Glutamatergic neuron (in vitro differentiated cells): ENCODE measurements around the gene PTPRM. TPM values are rescaled to one million over a fixed set of nuclear protein-coding genes. Genes with fewer than 3 reads are reported as not detected.

Experiments used
- DNase-seq: peaks from one replicate; pipeline ENCODE4 v3.0.0; 2022
- H3K27ac Mint-ChIP-seq: one replicate; pipeline ENCODE4 v1.8.0; 2020; ENCODE audit warnings: mild to moderate bottlenecking, mixed read lengths, inconsistent platforms; ENCODE audit not compliant: unreplicated experiment
- H3K27me3 Mint-ChIP-seq: one replicate; pipeline ENCODE4 v1.8.0; 2020; ENCODE audit warnings: mild to moderate bottlenecking, moderate library complexity, mixed read lengths, inconsistent platforms; ENCODE audit not compliant: unreplicated experiment
- H3K36me3 Mint-ChIP-seq: one replicate; pipeline ENCODE4 v1.8.0; 2020; ENCODE audit warnings: mild to moderate bottlenecking, mixed read lengths, inconsistent platforms; ENCODE audit not compliant: unreplicated experiment
- H3K4me1 Mint-ChIP-seq: one replicate; pipeline ENCODE4 v1.8.0; 2020; ENCODE audit warnings: mild to moderate bottlenecking, low read depth, mixed read lengths, inconsistent platforms; ENCODE audit not compliant: unreplicated experiment
- H3K4me3 Mint-ChIP-seq: one replicate; pipeline ENCODE4 v1.8.0; 2020; ENCODE audit warnings: mild to moderate bottlenecking, mixed read lengths, inconsistent platforms; ENCODE audit not compliant: unreplicated experiment
- H3K9me3 Mint-ChIP-seq: one replicate; pipeline ENCODE4 v1.8.0; 2020; ENCODE audit warnings: mild to moderate bottlenecking, moderate library complexity, mixed read lengths, inconsistent platforms; ENCODE audit not compliant: unreplicated experiment
- CTCF ChIP-seq: fragments of 200-600 bp; sonication (generic); IDR thresholded peaks from one replicate; pipeline ENCODE4 v1.5.0; 2021; ENCODE audit not compliant: partially characterized antibody, unreplicated experiment
- total RNA-seq: library from RNA; stranded (reverse); fragmentation: NEBNext Ultra II Directional; extraction: Animal tissue kit (Norgen Biotek cat#: 25700); gene quantifications from one replicate; pipeline ENCODE4 v1.2.1, GENCODE V29; 2021; ENCODE audit not compliant: unreplicated experiment

Gene PTPRM
- total RNA-seq, 1 donor from 2014 or later, result 23.9 TPM

GRCh38 chr18:7671105-7671504 lies 104.0 kb downstream of the PTPRM start:
- H3K4me1 Mint-ChIP-seq, result peaks cover 20% of the 10 kb centered on the region
- no peak for DNase-seq
- no peak for TF ChIP-seq CTCF
- no peak overlapping the region for H3K27ac Mint-ChIP-seq
- H3K36me3 Mint-ChIP-seq, result no peaks in the 10 kb centered on the region
- no peaks in the 10 kb centered on the region for H3K9me3 Mint-ChIP-seq
- peaks cover 3% of the 10 kb centered on the region for H3K27me3 Mint-ChIP-seq
- H3K4me3 Mint-ChIP-seq, result no peak overlapping the region

DNA sequence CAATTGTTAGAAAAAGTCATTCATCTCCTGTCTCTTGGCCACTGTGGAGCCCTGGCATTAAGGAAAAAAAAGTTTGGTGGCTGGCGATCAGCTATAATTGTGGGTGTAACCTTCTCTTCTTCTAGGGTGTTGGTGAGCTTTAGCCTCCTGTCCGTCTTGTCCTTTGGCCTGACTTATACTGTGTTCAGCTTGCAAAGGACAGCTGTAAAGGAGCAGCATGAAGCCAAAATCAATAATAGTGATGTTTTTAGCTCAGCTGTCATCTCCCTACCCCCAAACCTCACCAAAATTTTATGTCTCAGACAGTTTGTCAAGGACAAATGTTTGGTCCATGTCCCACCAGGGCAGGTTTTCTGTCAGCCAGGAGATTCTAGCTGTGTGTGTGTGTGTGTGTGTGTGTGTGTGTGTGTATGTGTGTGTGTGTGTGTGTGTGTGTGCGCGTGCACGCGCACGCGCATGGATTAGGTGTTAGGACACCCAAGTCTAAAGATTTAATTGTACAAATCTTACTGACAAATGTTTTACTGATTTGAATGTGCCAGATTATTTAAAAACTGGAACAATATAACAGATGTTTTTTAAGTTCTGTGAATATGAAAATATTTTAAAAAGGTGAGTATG lies 109.2 kb downstream of the PTPRM start:
- Mint-ChIP-seq H3K4me3 (peak overlapping the region; percentile 17), H3K9me3 (peaks cover 2% of the 10 kb centered on the region), H3K27me3 (peaks cover 3% of the 10 kb centered on the region), H3K36me3 (no peaks in the 10 kb centered on the region), H3K4me1 (peaks cover 12% of the 10 kb centered on the region), H3K27ac (peak overlapping the region; percentile 78)
- TF ChIP-seq CTCF, result no peak
- no peak for DNase-seq

- DNase-seq, result no peak
- Mint-ChIP-seq H3K4me3 (no peak overlapping the region), H3K27ac (peak overlapping the region; percentile 76), H3K27me3 (peaks cover 3% of the 10 kb centered on the region), H3K9me3 (peaks cover 2% of the 10 kb centered on the region), H3K36me3 (no peaks in the 10 kb centered on the region), H3K4me1 (peaks cover 12% of the 10 kb centered on the region)
- TF ChIP-seq CTCF, result no peak
These were observed 109.9 kb downstream of the PTPRM start for GRCh38 chr18:7677001-7677400.

DNA sequence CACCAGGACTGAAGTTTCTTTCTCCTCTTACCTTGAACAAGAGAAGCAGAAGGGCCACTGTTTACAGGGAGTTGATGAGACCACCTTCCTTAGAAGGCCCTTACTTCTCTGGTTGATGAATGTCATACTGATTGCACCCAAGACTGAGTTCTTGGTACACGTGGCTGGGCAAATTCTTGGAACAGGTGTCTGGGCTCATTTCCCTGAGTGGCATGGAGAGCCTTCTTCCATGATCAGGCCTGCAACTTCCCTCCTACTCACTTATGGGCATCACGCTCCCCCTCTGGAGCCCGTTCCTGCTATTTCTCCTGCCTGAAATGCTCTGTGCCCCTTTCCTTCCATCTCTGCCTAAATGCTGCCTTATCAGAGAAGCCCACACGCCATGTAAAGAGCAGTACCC lies 110.3 kb downstream of the PTPRM start:
- H3K36me3 Mint-ChIP-seq, result no peaks in the 10 kb centered on the region
- H3K4me1 Mint-ChIP-seq, result peaks cover 12% of the 10 kb centered on the region
- H3K9me3 Mint-ChIP-seq, result peaks cover 2% of the 10 kb centered on the region
- peaks cover 3% of the 10 kb centered on the region for H3K27me3 Mint-ChIP-seq
- no peak overlapping the region for H3K4me3 Mint-ChIP-seq
- H3K27ac Mint-ChIP-seq, result no peak overlapping the region
- TF ChIP-seq CTCF, result no peak
- no peak for DNase-seq

DNA sequence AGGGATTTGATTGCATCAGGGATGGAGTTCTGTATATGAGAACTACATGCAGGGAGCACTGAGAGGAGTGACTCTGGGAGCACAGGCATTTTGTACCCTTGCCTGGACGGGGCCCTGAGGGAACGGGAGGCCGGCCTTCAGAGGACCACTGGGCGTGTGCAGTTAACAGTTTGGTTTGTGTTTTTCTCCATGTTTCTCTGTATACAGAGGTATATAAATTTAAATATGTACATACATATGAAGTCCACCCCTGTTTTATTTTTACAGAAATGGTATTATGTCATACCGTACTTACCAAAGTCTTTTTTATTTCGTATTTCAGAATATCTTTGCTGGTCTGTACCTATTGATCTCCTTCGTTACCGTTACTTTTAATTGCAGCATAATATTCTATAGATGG lies 111.3 kb downstream of the PTPRM start:
- H3K4me3 Mint-ChIP-seq, result no peak overlapping the region
- H3K36me3 Mint-ChIP-seq, result no peaks in the 10 kb centered on the region
- no peak for DNase-seq
- H3K4me1 Mint-ChIP-seq, result peaks cover 12% of the 10 kb centered on the region
- H3K27me3 Mint-ChIP-seq, result peaks cover 3% of the 10 kb centered on the region
- no peak overlapping the region for H3K27ac Mint-ChIP-seq
- TF ChIP-seq CTCF, result no peak
- peaks cover 2% of the 10 kb centered on the region for H3K9me3 Mint-ChIP-seq
